H1 (cell line): ENCODE measurements around the gene SERGEF.

ENCODE experiments used
- CEBPB ChIP-seq: IDR thresholded peaks from 2 replicates; pipeline ENCODE4 v1.6.1; 2012; ENCODE audit warnings: low read depth, low read length
- POLR2AphosphoS5 ChIP-seq: IDR thresholded peaks from 2 replicates; pipeline ENCODE4 v1.6.1; 2011; ENCODE audit warnings: low read depth, low read length
- TCF12 ChIP-seq: IDR thresholded peaks from 2 replicates; pipeline ENCODE4 v1.6.1; 2011; ENCODE audit warnings: low read depth, mild to moderate bottlenecking, low read length
- TF ChIP-seq, protein P1 (sequence below): IDR thresholded peaks from 2 replicates; pipeline ENCODE4 v1.6.1; 2011; ENCODE audit warnings: low read length, improper control_type of control experiment

DNA sequence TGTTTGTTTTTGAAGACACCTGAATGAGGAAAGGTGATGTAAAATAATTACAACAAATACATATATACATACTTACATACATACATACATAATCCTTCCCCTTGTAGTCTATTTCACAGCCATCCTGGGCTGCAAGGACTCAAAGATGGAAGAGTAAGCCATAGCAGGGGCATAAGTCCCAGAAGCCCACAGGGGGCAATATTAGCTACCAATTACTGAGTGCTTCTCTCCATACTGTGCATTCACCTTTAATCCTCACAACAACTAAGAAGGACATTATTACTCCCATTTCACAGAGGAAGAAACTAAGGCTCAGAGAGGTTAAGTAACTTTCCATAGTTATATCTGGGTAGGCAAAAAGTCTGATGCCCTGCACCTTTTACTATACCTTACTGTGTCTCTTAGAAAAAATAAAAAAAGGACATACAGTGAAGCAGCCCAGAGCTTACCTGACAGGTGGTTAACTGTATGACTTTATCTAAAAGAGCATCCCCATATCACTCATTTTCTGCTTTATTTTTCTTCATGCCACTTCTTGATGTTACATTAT is 2.7 kb downstream of the SERGEF start:
- TF ChIP-seq TCF12: no peak
- no peak for TF ChIP-seq CEBPB
- TF ChIP-seq POLR2AphosphoS5: no peak
- TF ChIP-seq, protein P1, sequence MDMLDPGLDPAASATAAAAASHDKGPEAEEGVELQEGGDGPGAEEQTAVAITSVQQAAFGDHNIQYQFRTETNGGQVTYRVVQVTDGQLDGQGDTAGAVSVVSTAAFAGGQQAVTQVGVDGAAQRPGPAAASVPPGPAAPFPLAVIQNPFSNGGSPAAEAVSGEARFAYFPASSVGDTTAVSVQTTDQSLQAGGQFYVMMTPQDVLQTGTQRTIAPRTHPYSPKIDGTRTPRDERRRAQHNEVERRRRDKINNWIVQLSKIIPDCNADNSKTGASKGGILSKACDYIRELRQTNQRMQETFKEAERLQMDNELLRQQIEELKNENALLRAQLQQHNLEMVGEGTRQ: no peak
